Natural killer cell (primary cell): ENCODE measurements around the gene BTBD16. TPM values are rescaled to one million over a fixed set of nuclear protein-coding genes. Genes with fewer than 3 reads are reported as not detected.

Source experiments
- ATAC-seq, 3 donors: fragments of 150-1000 bp in 2 of 3; fragments of 200-7000 bp in 1 of 3; cut with Tn5 transposase; 1 replicate in 1 of 3; 2 replicates in 2 of 3; pipeline ENCODE4 v1.10.0; 2021; ENCODE audit warnings: mild to moderate bottlenecking in 2 of 3, moderate library complexity in 2 of 3
- DNase-seq, 2 donors: peaks; one replicate each; pipeline versions ENCODE4 v3.0.0 to v3.0.0-alpha.2; 2013 to 2021; ENCODE audit warnings: mixed read lengths in 1 of 2
- H3K27ac ChIP-seq: one replicate; pipeline ENCODE4 v1.5.1; 2013; ENCODE audit warnings: mild to moderate bottlenecking, low read length
- H3K27me3 ChIP-seq: one replicate; pipeline ENCODE4 v1.6.1; 2013; ENCODE audit warnings: low read length; ENCODE audit not compliant: control insufficient read depth, insufficient read depth
- H3K36me3 ChIP-seq: one replicate; pipeline ENCODE4 v1.6.1; 2013; ENCODE audit warnings: low read length; ENCODE audit not compliant: control insufficient read depth, insufficient read depth
- H3K4me1 ChIP-seq: one replicate; pipeline ENCODE4 v1.6.1; 2013; ENCODE audit warnings: low read length; ENCODE audit not compliant: control insufficient read depth, insufficient read depth
- H3K4me3 ChIP-seq: one replicate; pipeline ENCODE4 v1.5.1; 2013; ENCODE audit warnings: low read length
- H3K9me3 ChIP-seq: one replicate; pipeline ENCODE4 v1.6.1; 2013; ENCODE audit warnings: low read length; ENCODE audit not compliant: control insufficient read depth, insufficient read depth
- H3K27ac Mint-ChIP-seq, 2 donors: one replicate each; pipeline ENCODE4 v1.8.0; 2022; ENCODE audit warnings: mild to moderate bottlenecking in 2 of 2, mixed read lengths in 2 of 2, moderate library complexity in 1 of 2
- H3K27me3 Mint-ChIP-seq, 2 donors: one replicate each; pipeline ENCODE4 v1.8.0; 2022; ENCODE audit warnings: low read depth in 2 of 2, mixed read lengths in 2 of 2
- H3K36me3 Mint-ChIP-seq: one replicate; pipeline ENCODE4 v1.8.0; 2022; ENCODE audit warnings: mixed read lengths
- H3K4me1 Mint-ChIP-seq, 2 donors: one replicate each; pipeline ENCODE4 v1.8.0; 2022; ENCODE audit warnings: mixed read lengths in 2 of 2
- H3K4me3 Mint-ChIP-seq: one replicate; pipeline ENCODE4 v1.8.0; 2022; ENCODE audit warnings: mild to moderate bottlenecking, moderate library complexity, mixed read lengths
- H3K9me3 Mint-ChIP-seq, 2 donors: one replicate each; pipeline ENCODE4 v1.8.0; 2022; ENCODE audit warnings: mixed read lengths in 2 of 2
- CTCF ChIP-seq: fragments of 200-600 bp; IDR thresholded peaks from one replicate; pipeline ENCODE4 v1.8.0; 2022; ENCODE audit warnings: antibody characterized with exemption
- WGBS: methylation state at CpG from one replicate; pipeline ENCODE4 v1.1.7; 2013; ENCODE audit warnings: missing lambda C conversion rate; ENCODE audit not compliant: insufficient coverage; 5-methylcytosine and 5-hydroxymethylcytosine counted together
- intact Hi-C: fragments of 100-400 bp; cut with micrococcal nuclease; formaldehyde crosslinking; loops from one replicate; pipeline ENCODE4 v1.14.2; 2022
- total RNA-seq, 4 donors: library from RNA; stranded (reverse); fragments of 120-200 nt in 1 of 4; gene quantifications; one replicate each; pipeline versions ENCODE4 v1.2.3 to v1.2.4, GENCODE V29; 2013 to 2022

The BTBD16 gene
- total RNA-seq, 3 donors from 2014 or later (not counting 1 experiment from before 2014, with no cell fraction given): not detected

DNA sequence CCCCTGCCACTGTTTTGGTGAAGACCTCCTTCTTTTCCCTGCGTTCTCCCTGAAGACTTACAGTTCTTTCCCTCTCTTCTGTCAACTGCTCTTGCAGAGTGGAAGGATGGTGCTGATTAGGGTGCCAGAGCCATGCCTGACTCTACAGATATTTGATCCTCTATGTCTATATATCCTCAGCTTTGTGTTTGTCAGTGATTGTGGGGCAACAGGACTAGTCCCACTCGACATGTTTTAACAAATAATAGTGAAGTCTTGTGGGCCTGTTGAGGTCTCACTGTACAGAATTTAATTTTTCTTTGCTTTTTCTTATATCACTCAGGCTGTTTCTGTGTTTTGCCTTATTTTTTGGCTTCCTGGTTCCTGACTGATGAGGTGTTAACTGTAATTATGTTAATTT, 108.4 kb downstream of the BTBD16 start:
- ATAC-seq: no peak
- no peak for TF ChIP-seq CTCF

DNA sequence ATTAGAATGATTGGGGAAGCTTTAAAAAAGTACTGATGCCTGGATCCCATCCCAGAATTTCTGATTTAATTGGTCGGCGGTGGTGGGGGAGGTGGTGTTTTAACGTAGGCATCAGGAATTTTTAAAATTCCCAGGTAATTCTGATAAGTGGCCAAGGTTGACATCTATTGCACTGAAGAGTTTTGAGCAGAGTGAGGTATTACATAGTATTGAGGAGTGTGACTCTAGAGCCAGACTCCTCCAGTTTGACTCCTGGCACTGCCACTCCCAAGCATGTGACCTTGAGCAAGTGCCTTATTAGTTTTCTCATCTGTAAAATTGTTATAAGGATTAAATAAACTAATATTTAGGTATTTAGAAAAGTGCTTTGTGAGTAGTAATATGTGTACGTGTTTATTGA, 109.6 kb downstream of the BTBD16 start:
- no peak overlapping the region for H3K4me3 Mint-ChIP-seq
- ATAC-seq: no peak
- H3K27ac Mint-ChIP-seq: peak overlapping the region; percentile 61 to 79
- Histone ChIP-seq H3K9me3 (no peaks in the 10 kb centered on the region), H3K36me3 (peaks cover 2% of the 10 kb centered on the region), H3K4me1 (no peaks in the 10 kb centered on the region), H3K27ac (no peak overlapping the region), H3K27me3 (no peaks in the 10 kb centered on the region), H3K4me3 (no peak overlapping the region)
- H3K9me3 Mint-ChIP-seq: no peaks in the 10 kb centered on the region
- H3K4me1 Mint-ChIP-seq: peaks cover 58 to 59% of the 10 kb centered on the region in 2 donors
- DNase-seq: no peak
- H3K27me3 Mint-ChIP-seq: no peaks in the 10 kb centered on the region
- H3K36me3 Mint-ChIP-seq: no peaks in the 10 kb centered on the region
- intact Hi-C loops: no loop called here
- WGBS: 99% methylated on average over 4 of the region's 4 CpGs
- no peak for TF ChIP-seq CTCF

More for the DNA sequence above, 108.4 kb downstream of the BTBD16 start:
- DNase-seq: no peak
- peaks cover 60 to 61% of the 10 kb centered on the region in 2 donors for H3K4me1 Mint-ChIP-seq
- Histone ChIP-seq H3K9me3 (no peaks in the 10 kb centered on the region), H3K27ac (no peak overlapping the region), H3K36me3 (peaks cover 2% of the 10 kb centered on the region), H3K4me1 (no peaks in the 10 kb centered on the region), H3K4me3 (no peak overlapping the region), H3K27me3 (no peaks in the 10 kb centered on the region)
- no peaks in the 10 kb centered on the region for H3K27me3 Mint-ChIP-seq
- H3K27ac Mint-ChIP-seq: peak overlapping the region; percentile 4 to 25
- H3K36me3 Mint-ChIP-seq: no peaks in the 10 kb centered on the region
- WGBS: 89% methylated on average over 1 of the region's 2 CpGs
- H3K9me3 Mint-ChIP-seq: no peaks in the 10 kb centered on the region
- intact Hi-C loops: no loop called here
- peak overlapping the region; percentile 2 for H3K4me3 Mint-ChIP-seq

GRCh38 chr10:122381680-122382079, 110.6 kb downstream of the BTBD16 start:
- no peaks in the 10 kb centered on the region for H3K9me3 ChIP-seq
- H3K4me1 ChIP-seq: no peaks in the 10 kb centered on the region
- H3K27me3 Mint-ChIP-seq: no peaks in the 10 kb centered on the region
- peaks cover 58 to 60% of the 10 kb centered on the region in 2 donors for H3K4me1 Mint-ChIP-seq
- no peak overlapping the region for H3K4me3 Mint-ChIP-seq
- H3K4me3 ChIP-seq: no peak overlapping the region
- H3K36me3 Mint-ChIP-seq: no peaks in the 10 kb centered on the region
- H3K36me3 ChIP-seq: peaks cover 2% of the 10 kb centered on the region
- intact Hi-C loops: no loop called here
- no peak for DNase-seq
- no peaks in the 10 kb centered on the region for H3K27me3 ChIP-seq
- no peak for ATAC-seq
- TF ChIP-seq CTCF: no peak
- H3K27ac ChIP-seq: no peak overlapping the region
- WGBS: 68% methylated on average over 2 of the region's 2 CpGs
- H3K9me3 Mint-ChIP-seq: no peaks in the 10 kb centered on the region
- peak overlapping the region; percentile 61 to 79 for H3K27ac Mint-ChIP-seq

DNA sequence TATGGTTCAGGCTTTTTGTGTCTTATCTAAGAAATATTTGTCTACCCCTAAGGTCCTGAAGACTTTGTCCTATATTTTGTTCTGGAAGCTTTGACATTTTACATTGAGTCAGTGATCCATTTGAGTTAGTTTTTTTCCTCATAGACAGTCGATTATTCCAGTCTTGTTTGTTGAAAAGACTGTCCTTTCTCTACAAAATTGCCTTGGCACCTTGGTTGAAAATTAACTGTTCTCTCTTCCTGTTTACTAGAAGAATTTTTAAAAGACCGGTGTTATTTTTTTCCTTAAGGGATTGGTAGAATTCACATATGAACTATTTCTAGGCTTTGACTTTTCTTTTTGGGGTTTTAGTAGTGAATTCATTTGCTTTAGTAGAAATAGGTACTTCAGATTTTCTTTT, 115.4 kb downstream of the BTBD16 start:
- H3K4me1 Mint-ChIP-seq: peaks cover 72% of the 10 kb centered on the region in 2 donors
- intact Hi-C loops: no loop called here

More for the DNA sequence above, 115.4 kb downstream of the BTBD16 start:
- 100% methylated on average over 1 of the region's 2 CpGs for WGBS
- DNase-seq (no peak), ATAC-seq (no peak)
- H3K36me3 Mint-ChIP-seq: no peaks in the 10 kb centered on the region
- Histone ChIP-seq H3K4me1 (peaks cover 3% of the 10 kb centered on the region), H3K9me3 (no peaks in the 10 kb centered on the region), H3K4me3 (no peak overlapping the region), H3K27me3 (no peaks in the 10 kb centered on the region), H3K36me3 (no peaks in the 10 kb centered on the region), H3K27ac (no peak overlapping the region)
- H3K27ac Mint-ChIP-seq: peak overlapping the region; percentile 61 to 71
- H3K27me3 Mint-ChIP-seq: no peaks in the 10 kb centered on the region
- H3K9me3 Mint-ChIP-seq: no peaks in the 10 kb centered on the region
- no peak for TF ChIP-seq CTCF
- H3K4me3 Mint-ChIP-seq: peak overlapping the region; percentile 37
